ENCODE data around the gene ROPN1L.

GRCh38 chr5:10489810-10490426 lies 48.2 kb downstream of the ROPN1L start:
- TF ChIP-seq EZH2 (IDR thresholded peaks at IDR 0.05; ENCODE audit: borderline replicate concordance), result no peak
- TF ChIP-seq CTCF (IDR thresholded peaks at IDR 0.05; ENCODE audit: poor library complexity), result no peak

All from hepatocyte (in vitro differentiated cells).